OCI-LY3 (cell line): ENCODE measurements around the gene PGAM1.

Source experiments
- H2AFZ ChIP-seq: fragments of 200-600, 300-600 bp; shearing (Covaris generic); 2 replicates; pipeline ENCODE4 v1.6.0; 2014; ENCODE audit warnings: antibody characterized with exemption, low read depth, low read length
- H3K27ac ChIP-seq: fragments of 200-600, 300-600 bp; sonication (generic); 2 replicates; pipeline ENCODE4 v1.5.1; 2014; ENCODE audit warnings: mild to moderate bottlenecking, low read length, moderate library complexity, mixed read lengths
- H3K27me3 ChIP-seq: fragments of 200-600, 300-600 bp; sonication (generic); 2 replicates; pipeline ENCODE4 v1.6.1; 2014; ENCODE audit warnings: low read depth, low read length, mixed read lengths
- H3K36me3 ChIP-seq: fragments of 200-600, 300-600 bp; sonication (generic); replicated peaks from 2 replicates; pipeline ENCODE3; 2014; ENCODE audit warnings: low read depth, low read length, mixed read lengths
- H3K4me1 ChIP-seq: fragments of 300-600, 200-600 bp; sonication (generic); 2 replicates; pipeline ENCODE4 v1.6.1; 2014; ENCODE audit warnings: low read length, mixed read lengths
- H3K4me2 ChIP-seq: fragments of 200-600, 300-600 bp; sonication (generic); 2 replicates; pipeline ENCODE4 v1.6.1; 2014; ENCODE audit warnings: low read length, mixed read lengths
- H3K4me3 ChIP-seq: fragments of 300-600, 200-600 bp; sonication (generic); 2 replicates; pipeline ENCODE4 v1.5.1; 2014; ENCODE audit warnings: antibody characterized with exemption, mild to moderate bottlenecking, low read length, moderate library complexity
- H3K79me2 ChIP-seq: fragments of 300-600, 200-600 bp; shearing (Covaris generic); 2 replicates; pipeline ENCODE4 v1.6.1; 2014; ENCODE audit warnings: mild to moderate bottlenecking, low read length, mixed read lengths
- H3K9ac ChIP-seq: fragments of 300-600, 200-600 bp; shearing (Covaris generic); 2 replicates; pipeline ENCODE4 v1.6.0; 2014; ENCODE audit warnings: mild to moderate bottlenecking, low read length, moderate library complexity
- H3K9me3 ChIP-seq: fragments of 200-600, 300-600 bp; shearing (Covaris generic); 2 replicates; pipeline ENCODE4 v1.6.1; 2014; ENCODE audit warnings: low read length, mixed read lengths; ENCODE audit not compliant: insufficient read depth
- H4K20me1 ChIP-seq: fragments of 200-600, 300-600 bp; sonication (generic); 2 replicates; pipeline ENCODE4 v1.6.1; 2016; ENCODE audit warnings: low read length, mixed read lengths; ENCODE audit not compliant: insufficient read depth
- EZH2phosphoT487 ChIP-seq: fragments of 200-600 bp; shearing (Covaris generic); IDR thresholded peaks from 2 replicates; pipeline ENCODE4 v1.6.1; 2018; ENCODE audit warnings: antibody characterized with exemption, mixed run types, low read depth
- TF ChIP-seq, protein P1 (sequence below): fragments of 200-600, 300-600 bp; sonication (generic); IDR thresholded peaks from 2 replicates; pipeline ENCODE4 v1.5.1; 2014; ENCODE audit warnings: antibody characterized with exemption, low read length, low read depth

The PGAM1 gene

DNA sequence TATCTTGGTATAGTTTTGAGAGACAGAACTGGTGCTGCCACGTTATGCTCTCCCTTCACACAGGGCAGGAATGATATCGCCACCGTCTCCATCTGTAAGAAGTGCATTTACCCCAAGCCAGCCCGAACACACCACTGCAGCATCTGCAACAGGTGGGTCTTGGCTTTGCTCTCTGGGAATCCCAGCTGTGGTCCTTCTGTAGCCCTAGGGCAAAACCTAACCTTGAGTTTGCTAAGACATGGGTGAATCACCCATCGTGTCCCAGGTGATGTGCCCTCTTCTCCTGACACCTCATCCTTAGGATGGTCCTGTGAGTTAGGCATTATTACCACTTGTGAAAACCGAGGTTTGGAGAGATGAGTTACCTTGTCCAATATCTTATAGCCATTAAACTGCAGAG, 26.4 kb downstream of the PGAM1 start:
- H3K36me3 ChIP-seq, result peaks cover 9% of the 10 kb centered on the region
- TF ChIP-seq, protein P1, sequence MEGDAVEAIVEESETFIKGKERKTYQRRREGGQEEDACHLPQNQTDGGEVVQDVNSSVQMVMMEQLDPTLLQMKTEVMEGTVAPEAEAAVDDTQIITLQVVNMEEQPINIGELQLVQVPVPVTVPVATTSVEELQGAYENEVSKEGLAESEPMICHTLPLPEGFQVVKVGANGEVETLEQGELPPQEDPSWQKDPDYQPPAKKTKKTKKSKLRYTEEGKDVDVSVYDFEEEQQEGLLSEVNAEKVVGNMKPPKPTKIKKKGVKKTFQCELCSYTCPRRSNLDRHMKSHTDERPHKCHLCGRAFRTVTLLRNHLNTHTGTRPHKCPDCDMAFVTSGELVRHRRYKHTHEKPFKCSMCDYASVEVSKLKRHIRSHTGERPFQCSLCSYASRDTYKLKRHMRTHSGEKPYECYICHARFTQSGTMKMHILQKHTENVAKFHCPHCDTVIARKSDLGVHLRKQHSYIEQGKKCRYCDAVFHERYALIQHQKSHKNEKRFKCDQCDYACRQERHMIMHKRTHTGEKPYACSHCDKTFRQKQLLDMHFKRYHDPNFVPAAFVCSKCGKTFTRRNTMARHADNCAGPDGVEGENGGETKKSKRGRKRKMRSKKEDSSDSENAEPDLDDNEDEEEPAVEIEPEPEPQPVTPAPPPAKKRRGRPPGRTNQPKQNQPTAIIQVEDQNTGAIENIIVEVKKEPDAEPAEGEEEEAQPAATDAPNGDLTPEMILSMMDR, result no peak
- TF ChIP-seq EZH2phosphoT487, result no peak
- H3K79me2 ChIP-seq, result peaks cover 17% of the 10 kb centered on the region

DNA sequence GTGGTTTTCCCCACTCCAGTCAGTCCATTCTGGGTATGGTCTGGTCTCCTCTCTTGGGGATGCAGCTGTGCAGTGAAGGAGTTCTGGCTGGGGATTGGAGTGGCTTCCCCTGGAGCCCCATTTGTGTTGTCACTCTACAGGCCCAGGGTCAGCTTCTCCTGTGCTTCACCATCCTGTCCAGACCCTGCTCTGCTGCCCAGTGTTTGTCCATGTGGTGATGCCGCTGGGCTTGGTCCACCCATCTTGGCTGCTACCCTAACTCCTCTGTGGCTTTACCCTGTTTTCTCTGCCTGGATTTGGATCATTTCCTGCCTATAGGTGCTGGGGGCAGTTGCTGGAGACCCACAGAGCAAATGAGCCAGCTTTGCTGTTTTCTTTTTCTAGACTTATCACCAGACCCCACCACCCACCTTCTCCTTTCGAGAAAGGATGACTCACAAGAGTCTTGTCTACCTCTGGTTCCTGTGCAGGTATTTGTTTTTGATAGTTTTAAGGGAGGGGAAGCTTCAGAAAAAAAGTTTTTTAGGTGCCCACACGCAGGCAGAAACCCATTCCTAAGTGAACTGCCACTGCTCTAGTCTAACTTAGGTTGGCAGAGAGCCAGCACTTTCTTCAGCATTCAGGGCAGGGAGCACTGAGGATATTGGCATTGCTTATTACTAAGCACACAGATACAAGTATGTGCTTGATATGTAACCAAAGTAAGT, 28.5 kb downstream of the PGAM1 start:
- Histone ChIP-seq H3K4me1 (no peaks in the 10 kb centered on the region), H3K27me3 (no peaks in the 10 kb centered on the region), H4K20me1 (no peaks in the 10 kb centered on the region), H3K9me3 (no peaks in the 10 kb centered on the region), H2AFZ (no peak overlapping the region), H3K9ac (no peak overlapping the region), H3K36me3 (peaks cover 24% of the 10 kb centered on the region), H3K79me2 (peaks cover 6% of the 10 kb centered on the region; the same call in 1 of the 2 replicates), H3K4me2 (no peak overlapping the region), H3K27ac (no peak overlapping the region), H3K4me3 (no peak overlapping the region)
- no peak for TF ChIP-seq EZH2phosphoT487
- TF ChIP-seq, protein P1, result no peak

More for the DNA sequence above, 26.4 kb downstream of the PGAM1 start:
- peaks cover under 1% of the 10 kb centered on the region; the same call in 1 of the 2 replicates for H3K4me1 ChIP-seq
- no peaks in the 10 kb centered on the region for H3K9me3 ChIP-seq
- no peak overlapping the region for H3K27ac ChIP-seq
- H3K4me2 ChIP-seq, result no peak overlapping the region
- H3K4me3 ChIP-seq, result no peak overlapping the region
- no peak overlapping the region for H2AFZ ChIP-seq
- H3K9ac ChIP-seq, result no peak overlapping the region
- H4K20me1 ChIP-seq, result no peaks in the 10 kb centered on the region
- H3K27me3 ChIP-seq, result no peaks in the 10 kb centered on the region

DNA sequence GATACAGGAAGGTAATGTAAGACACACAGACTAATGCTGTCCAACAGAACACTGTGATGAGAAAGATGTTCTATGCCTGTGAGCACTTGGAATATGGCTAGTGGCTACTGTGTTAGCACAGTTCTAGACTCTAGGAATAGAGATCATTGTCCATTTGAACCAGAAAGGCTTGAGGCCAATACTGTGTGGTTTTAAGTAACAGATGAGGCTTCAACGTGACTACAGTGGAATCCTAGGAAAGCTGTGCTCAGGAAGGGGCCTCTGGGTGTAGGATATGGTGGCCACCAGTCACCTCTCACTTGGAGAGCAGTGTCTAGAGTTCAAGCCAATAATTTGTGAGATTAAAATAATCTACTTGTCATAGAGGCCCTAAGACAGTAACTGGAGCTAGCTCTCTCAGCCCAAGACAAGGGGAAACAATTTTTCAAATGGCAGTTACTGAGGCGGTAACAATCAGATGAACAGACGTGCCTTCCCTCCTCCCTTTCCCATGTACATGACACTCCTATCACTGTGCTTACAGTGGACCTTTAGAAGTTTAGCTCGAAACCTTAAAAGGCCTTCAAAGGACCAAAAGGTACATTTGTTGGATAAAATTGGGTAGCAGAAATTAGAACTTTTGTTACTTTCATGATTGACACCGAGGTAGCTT, 30.2 kb downstream of the PGAM1 start:
- Histone ChIP-seq H3K4me2 (no peak overlapping the region), H3K27ac (no peak overlapping the region), H4K20me1 (no peaks in the 10 kb centered on the region), H3K9ac (no peak overlapping the region), H3K79me2 (no peaks in the 10 kb centered on the region; the same call in 1 of the 2 replicates), H2AFZ (no peak overlapping the region), H3K27me3 (no peaks in the 10 kb centered on the region), H3K4me3 (no peak overlapping the region), H3K36me3 (peaks cover 33% of the 10 kb centered on the region), H3K4me1 (no peaks in the 10 kb centered on the region), H3K9me3 (no peaks in the 10 kb centered on the region)
- TF ChIP-seq, protein P1, result no peak
- TF ChIP-seq EZH2phosphoT487, result no peak

DNA sequence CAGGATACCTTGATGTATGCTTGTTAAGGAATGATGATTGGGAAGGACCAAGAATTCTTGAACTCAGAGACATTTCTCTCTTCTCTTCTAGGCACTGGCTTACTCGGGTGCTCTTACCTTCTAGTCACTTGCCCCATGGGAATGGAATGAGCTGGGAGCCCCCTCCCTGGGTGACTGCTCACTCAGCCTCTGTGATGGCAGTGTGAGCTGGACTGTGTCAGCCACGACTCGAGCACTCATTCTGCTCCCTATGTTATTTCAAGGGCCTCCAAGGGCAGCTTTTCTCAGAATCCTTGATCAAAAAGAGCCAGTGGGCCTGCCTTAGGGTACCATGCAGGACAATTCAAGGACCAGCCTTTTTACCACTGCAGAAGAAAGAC, 30.7 kb downstream of the PGAM1 start:
- H3K36me3 ChIP-seq, result peaks cover 38% of the 10 kb centered on the region

More for the DNA sequence above, 30.7 kb downstream of the PGAM1 start:
- no peaks in the 10 kb centered on the region for H3K4me1 ChIP-seq
- H2AFZ ChIP-seq, result no peak overlapping the region
- TF ChIP-seq EZH2phosphoT487, result no peak
- TF ChIP-seq, protein P1, result no peak
- H3K27ac ChIP-seq, result no peak overlapping the region
- H3K4me3 ChIP-seq, result no peak overlapping the region
- no peak overlapping the region for H3K4me2 ChIP-seq
- no peaks in the 10 kb centered on the region for H3K9me3 ChIP-seq
- H3K79me2 ChIP-seq, result no peaks in the 10 kb centered on the region; the same call in 1 of the 2 replicates
- H4K20me1 ChIP-seq, result no peaks in the 10 kb centered on the region
- H3K9ac ChIP-seq, result no peak overlapping the region
- H3K27me3 ChIP-seq, result no peaks in the 10 kb centered on the region
